ENCODE measurements around the gene ENPP6.

ENPP6 gene

GRCh38 chr4:184166736-184167135 is 50.9 kb downstream of the ENPP6 start:
- Mint-ChIP-seq H3K27me3 (peaks cover 68% of the 10 kb centered on the region), H3K4me1 (peaks cover 4% of the 10 kb centered on the region), H3K9me3 (no peaks in the 10 kb centered on the region), H3K4me3 (no peak overlapping the region), H3K36me3 (no peaks in the 10 kb centered on the region), H3K27ac (no peak overlapping the region)
- CTCF ChIA-PET, result interaction anchor here (0.9 to 2.7 kb wide), 8 partner anchors 9 to 361 kb away, joined by 3 to 12 read pairs (median 5); no protein-coding TSS in a partner anchor
- DNase-seq, result no peak

GRCh38 chr4:184165291-184165690 is 52.4 kb downstream of the ENPP6 start:
- no peaks in the 10 kb centered on the region for H3K9me3 Mint-ChIP-seq
- H3K27ac Mint-ChIP-seq, result no peak overlapping the region
- peaks cover 74% of the 10 kb centered on the region for H3K27me3 Mint-ChIP-seq
- no peak overlapping the region for H3K4me3 Mint-ChIP-seq
- CTCF ChIA-PET, result interaction anchor here (0.9 to 1.6 kb wide), 3 partner anchors 11 to 82 kb away, joined by 3 to 7 read pairs (median 3); no protein-coding TSS in a partner anchor
- no peaks in the 10 kb centered on the region for H3K36me3 Mint-ChIP-seq
- H3K4me1 Mint-ChIP-seq, result peaks cover 4% of the 10 kb centered on the region
- no peak for DNase-seq

- Mint-ChIP-seq H3K4me3 (no peak overlapping the region), H3K9me3 (no peaks in the 10 kb centered on the region), H3K27ac (no peak overlapping the region), H3K4me1 (peaks cover 2% of the 10 kb centered on the region), H3K36me3 (no peaks in the 10 kb centered on the region), H3K27me3 (peaks cover 67% of the 10 kb centered on the region)
- CTCF ChIA-PET, result interaction anchor here (0.7 to 1.9 kb wide), 2 partner anchors 322 to 323 kb away, joined by 3 to 5 read pairs; no protein-coding TSS in a partner anchor
- peak; percentile 52 for DNase-seq
These were observed 53.9 kb downstream of the ENPP6 start for GRCh38 chr4:184163813-184164212.

GRCh38 chr4:184162596-184162995 is 55.1 kb downstream of the ENPP6 start:
- H3K36me3 Mint-ChIP-seq, result no peaks in the 10 kb centered on the region
- H3K27me3 Mint-ChIP-seq, result peaks cover 57% of the 10 kb centered on the region
- no peaks in the 10 kb centered on the region for H3K9me3 Mint-ChIP-seq
- H3K27ac Mint-ChIP-seq, result no peak overlapping the region
- H3K4me1 Mint-ChIP-seq, result no peaks in the 10 kb centered on the region
- CTCF ChIA-PET, result no interaction called here
- no peak overlapping the region for H3K4me3 Mint-ChIP-seq
- DNase-seq, result no peak

- Mint-ChIP-seq H3K36me3 (no peaks in the 10 kb centered on the region), H3K9me3 (no peaks in the 10 kb centered on the region), H3K27ac (no peak overlapping the region), H3K4me1 (no peaks in the 10 kb centered on the region), H3K27me3 (peaks cover 37% of the 10 kb centered on the region), H3K4me3 (no peak overlapping the region)
- CTCF ChIA-PET, result interaction anchor here (1.3 kb wide), 1 partner anchor 9 kb away, joined by 5 read pairs; no protein-coding TSS in a partner anchor
- DNase-seq, result no peak
These were observed 60.4 kb downstream of the ENPP6 start for GRCh38 chr4:184157322-184157721.

- Mint-ChIP-seq H3K36me3 (no peaks in the 10 kb centered on the region), H3K27ac (no peak overlapping the region), H3K4me3 (no peak overlapping the region), H3K9me3 (no peaks in the 10 kb centered on the region), H3K27me3 (peaks cover 32% of the 10 kb centered on the region), H3K4me1 (no peaks in the 10 kb centered on the region)
- CTCF ChIA-PET, result interaction anchor here (1.4 kb wide), 1 partner anchor 316 kb away, joined by 3 read pairs; no protein-coding TSS in a partner anchor
- no peak for DNase-seq
These were observed 61.3 kb downstream of the ENPP6 start for GRCh38 chr4:184156163-184156920.

- CTCF ChIA-PET, result interaction anchor here (0.7 to 1.2 kb wide), 2 partner anchors 11 to 45 kb away, joined by 3 to 7 read pairs; no protein-coding TSS in a partner anchor
These were observed 63.5 kb downstream of the ENPP6 start for GRCh38 chr4:184154199-184154598.

GRCh38 chr4:184153781-184154180 is 63.9 kb downstream of the ENPP6 start:
- Mint-ChIP-seq H3K9me3 (no peaks in the 10 kb centered on the region), H3K36me3 (no peaks in the 10 kb centered on the region), H3K27me3 (peaks cover 26% of the 10 kb centered on the region), H3K27ac (no peak overlapping the region), H3K4me3 (no peak overlapping the region), H3K4me1 (peaks cover under 1% of the 10 kb centered on the region)
- DNase-seq, result no peak
- CTCF ChIA-PET, result interaction anchor here (0.7 to 1.2 kb wide), 2 partner anchors 12 to 46 kb away, joined by 3 to 7 read pairs; no protein-coding TSS in a partner anchor

More at GRCh38 chr4:184154199-184154598, 63.5 kb downstream of the ENPP6 start:
- H3K4me3 Mint-ChIP-seq, result no peak overlapping the region
- no peaks in the 10 kb centered on the region for H3K4me1 Mint-ChIP-seq
- DNase-seq, result no peak
- H3K9me3 Mint-ChIP-seq, result no peaks in the 10 kb centered on the region
- H3K27me3 Mint-ChIP-seq, result peaks cover 26% of the 10 kb centered on the region
- H3K27ac Mint-ChIP-seq, result no peak overlapping the region
- H3K36me3 Mint-ChIP-seq, result no peaks in the 10 kb centered on the region

- H3K36me3 Mint-ChIP-seq, result peaks cover 2% of the 10 kb centered on the region
- DNase-seq, result no peak
- H3K4me3 Mint-ChIP-seq, result no peak overlapping the region
- H3K27me3 Mint-ChIP-seq, result peaks cover 23% of the 10 kb centered on the region
- CTCF ChIA-PET, result interaction anchor here (0.6 kb wide), 1 partner anchor 433 kb away, joined by 4 read pairs; no protein-coding TSS in a partner anchor
- H3K9me3 Mint-ChIP-seq, result no peaks in the 10 kb centered on the region
- no peak overlapping the region for H3K27ac Mint-ChIP-seq
- peaks cover 11% of the 10 kb centered on the region for H3K4me1 Mint-ChIP-seq
These were observed 65.6 kb downstream of the ENPP6 start for GRCh38 chr4:184151988-184152485.

GRCh38 chr4:184150102-184150839 is 67.4 kb downstream of the ENPP6 start:
- Mint-ChIP-seq H3K36me3 (peaks cover 2% of the 10 kb centered on the region), H3K4me1 (peaks cover 11% of the 10 kb centered on the region), H3K27ac (no peak overlapping the region), H3K4me3 (no peak overlapping the region), H3K27me3 (peaks cover 19% of the 10 kb centered on the region), H3K9me3 (no peaks in the 10 kb centered on the region)
- no peak for DNase-seq
- CTCF ChIA-PET, result interaction anchor here (1.1 to 1.5 kb wide), 2 partner anchors 14 to 17 kb away, joined by 3 read pairs; no protein-coding TSS in a partner anchor

GRCh38 chr4:184148738-184149637 is 68.7 kb downstream of the ENPP6 start:
- Mint-ChIP-seq H3K27me3 (peaks cover 29% of the 10 kb centered on the region), H3K36me3 (peaks cover 2% of the 10 kb centered on the region), H3K27ac (no peak overlapping the region), H3K4me1 (peaks cover 11% of the 10 kb centered on the region), H3K9me3 (no peaks in the 10 kb centered on the region), H3K4me3 (no peak overlapping the region)
- CTCF ChIA-PET, result interaction anchor here (0.9 to 1.1 kb wide), 2 partner anchors 18 to 258 kb away, joined by 3 read pairs; no protein-coding TSS in a partner anchor
- no peak for DNase-seq

GRCh38 chr4:184147858-184148737 is 69.6 kb downstream of the ENPP6 start:
- peaks cover 31% of the 10 kb centered on the region for H3K27me3 Mint-ChIP-seq
- H3K36me3 Mint-ChIP-seq, result peaks cover 2% of the 10 kb centered on the region
- no peak for DNase-seq
- H3K9me3 Mint-ChIP-seq, result no peaks in the 10 kb centered on the region
- peaks cover 11% of the 10 kb centered on the region for H3K4me1 Mint-ChIP-seq
- H3K4me3 Mint-ChIP-seq, result no peak overlapping the region
- peak overlapping the region; percentile 39 for H3K27ac Mint-ChIP-seq
- CTCF ChIA-PET, result interaction anchor here (0.9 kb wide), 1 partner anchor 257 kb away, joined by 3 read pairs; no protein-coding TSS in a partner anchor
